ENCODE data around the gene UXS1. TPM values are rescaled to one million over a fixed set of nuclear protein-coding genes. Genes with fewer than 3 reads are reported as not detected.

Gene UXS1
- total and polyA plus RNA-seq, 2 donors (not counting 1 experiment from before 2014, with no cell fraction given): 20.3 to 44.8 TPM

- no peak for TF ChIP-seq EZH2 (IDR thresholded peaks at IDR 0.05; ENCODE audit: borderline replicate concordance, insufficient read depth, low read depth, low read length, poor library complexity, severe bottlenecking)
- TF ChIP-seq CTCF (IDR thresholded peaks at IDR 0.05): no peak
- no peak for DNase-seq
- 79% methylated on average over 7 of the region's 9 CpGs for WGBS (ENCODE audit: insufficient coverage)
- Histone ChIP-seq H3K4me3 (ENCODE audit: control extremely low read depth in 1 of 5, extremely low read depth in 1 of 5, insufficient read depth in 1 of 5, low read depth in 2 of 5, low read length in 4 of 5) (no peak overlapping the region), H3K36me3 (replicated peaks in 1 of 2; ENCODE audit: control extremely low read depth in 1 of 2, control insufficient read depth in 1 of 2, extremely low read depth in 1 of 2, insufficient read depth in 2 of 2, low read length in 1 of 2) (peaks cover 11 to 36% of the 10 kb centered on the region in 2 experiments), H3K4me1 (ENCODE audit: control insufficient read depth in 2 of 2, insufficient read depth in 2 of 2, low read length in 2 of 2) (peaks cover 30 to 32% of the 10 kb centered on the region in 2 donors), H3K27me3 (replicated peaks in 1 of 4; ENCODE audit: control extremely low read depth in 1 of 4, control insufficient read depth in 3 of 4, insufficient read depth in 4 of 4, low read length in 3 of 4) (no peaks in the 10 kb centered on the region), H3K9ac (ENCODE audit: low read length) (no peak overlapping the region), H3K27ac (ENCODE audit: low read length in 2 of 2) (no peak overlapping the region), H3K4me2 (replicated peaks; ENCODE audit: low read depth, low read length, poor library complexity, severe bottlenecking) (no peak overlapping the region), H2AFZ (ENCODE audit: insufficient read depth, low read depth, low read length, poor library complexity, severe bottlenecking) (no peak overlapping the region), H3K9me3 (ENCODE audit: control extremely low read depth in 1 of 3, control insufficient read depth in 2 of 3, insufficient read depth in 1 of 3, low read length in 2 of 3) (peaks cover 0 to 7% (median 0%) of the 10 kb centered on the region in 3 donors), H4K20me1 (ENCODE audit: control insufficient read depth, insufficient read depth, low read length, poor library complexity, severe bottlenecking) (peaks cover 4% of the 10 kb centered on the region), H3K79me2 (ENCODE audit: control insufficient read depth, insufficient read depth, low read length) (no peaks in the 10 kb centered on the region)
- intact Hi-C loops (cut with micrococcal nuclease): loop anchor here (5.0 kb wide), 1 partner anchor 521 kb away; no protein-coding TSS in a partner anchor
- ChIA-PET CTCF (interaction anchor here (1.1 to 2.3 kb wide), 5 partner anchors 9 to 523 kb away, joined by 3 to 5 read pairs (median 3); no protein-coding TSS in a partner anchor), POLR2A (no interaction called here)
- no peaks in the 10 kb centered on the region for H3K9me3 Mint-ChIP-seq (ENCODE audit: insufficient read depth)
- no peaks in the 10 kb centered on the region for H3K27me3 Mint-ChIP-seq
- H3K27ac Mint-ChIP-seq: no peak overlapping the region
- no peak overlapping the region for H3K4me3 Mint-ChIP-seq
- H3K4me1 Mint-ChIP-seq: peaks cover 25% of the 10 kb centered on the region
- ATAC-seq (ENCODE audit: low read depth): no peak
Observed at GRCh38 chr2:106098664-106099063, 95.4 kb downstream of the UXS1 start.

DNA sequence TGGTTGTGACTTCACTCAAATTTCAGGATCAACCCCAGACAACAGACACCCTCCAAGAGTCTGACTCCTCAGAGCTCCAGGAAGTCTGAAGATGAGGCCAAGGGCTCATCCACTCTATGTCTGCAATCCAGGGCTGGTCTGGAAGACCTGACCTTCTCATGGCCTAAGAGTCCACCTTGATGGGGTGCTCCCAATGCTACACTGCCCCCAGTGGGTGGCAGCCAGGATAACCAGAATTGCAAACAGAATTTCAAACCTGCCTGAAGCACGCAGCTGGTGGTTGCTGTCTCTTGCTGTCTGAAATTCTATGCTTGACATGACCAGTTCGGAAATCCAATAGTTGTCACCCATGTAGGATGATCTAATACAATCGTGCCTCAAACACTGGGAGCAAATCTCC, 96.0 kb downstream of the UXS1 start:
- Histone ChIP-seq H3K4me1 (ENCODE audit: control insufficient read depth in 2 of 2, insufficient read depth in 2 of 2, low read length in 2 of 2) (peaks cover 30 to 32% of the 10 kb centered on the region in 2 donors), H3K27ac (ENCODE audit: low read length in 2 of 2) (no peak overlapping the region)
- POLR2A ChIA-PET: no interaction called here

More for the DNA sequence above, 96.0 kb downstream of the UXS1 start:
- TF ChIP-seq CTCF (IDR thresholded peaks at IDR 0.05) (no peak), EZH2 (IDR thresholded peaks at IDR 0.05; ENCODE audit: borderline replicate concordance, insufficient read depth, low read depth, low read length, poor library complexity, severe bottlenecking) (no peak)
- Mint-ChIP-seq H3K9me3 (ENCODE audit: insufficient read depth) (no peaks in the 10 kb centered on the region), H3K4me3 (no peak overlapping the region), H3K4me1 (peaks cover 25% of the 10 kb centered on the region), H3K27me3 (no peaks in the 10 kb centered on the region), H3K27ac (no peak overlapping the region)
- H3K4me2 ChIP-seq (replicated peaks; ENCODE audit: low read depth, low read length, poor library complexity, severe bottlenecking): no peak overlapping the region
- no peak for DNase-seq
- no peak overlapping the region for H3K9ac ChIP-seq (ENCODE audit: low read length)
- H2AFZ ChIP-seq (ENCODE audit: insufficient read depth, low read depth, low read length, poor library complexity, severe bottlenecking): no peak overlapping the region
- peaks cover 14 to 36% of the 10 kb centered on the region in 2 experiments for H3K36me3 ChIP-seq (replicated peaks in 1 of 2; ENCODE audit: control extremely low read depth in 1 of 2, control insufficient read depth in 1 of 2, extremely low read depth in 1 of 2, insufficient read depth in 2 of 2, low read length in 1 of 2)
- ATAC-seq (ENCODE audit: low read depth): no peak
- H3K4me3 ChIP-seq (ENCODE audit: control extremely low read depth in 1 of 5, extremely low read depth in 1 of 5, insufficient read depth in 1 of 5, low read depth in 2 of 5, low read length in 4 of 5): no peak overlapping the region
- intact Hi-C loops (cut with micrococcal nuclease): loop anchor here (5.0 kb wide), 1 partner anchor 521 kb away; no protein-coding TSS in a partner anchor
- CTCF ChIA-PET: interaction anchor here (0.6 to 2.3 kb wide), 5 partner anchors 10 to 523 kb away, joined by 3 to 5 read pairs (median 3); no protein-coding TSS in a partner anchor
- H3K27me3 ChIP-seq (replicated peaks in 1 of 4; ENCODE audit: control extremely low read depth in 1 of 4, control insufficient read depth in 3 of 4, insufficient read depth in 4 of 4, low read length in 3 of 4): no peaks in the 10 kb centered on the region
- 80% methylated on average over 3 of the region's 3 CpGs for WGBS (ENCODE audit: insufficient coverage)
- no peaks in the 10 kb centered on the region for H3K79me2 ChIP-seq (ENCODE audit: control insufficient read depth, insufficient read depth, low read length)
- H4K20me1 ChIP-seq (ENCODE audit: control insufficient read depth, insufficient read depth, low read length, poor library complexity, severe bottlenecking): no peaks in the 10 kb centered on the region
- H3K9me3 ChIP-seq (ENCODE audit: control extremely low read depth in 1 of 3, control insufficient read depth in 2 of 3, insufficient read depth in 1 of 3, low read length in 2 of 3): peaks cover 0 to 7% (median 0%) of the 10 kb centered on the region in 3 donors
